ENCODE measurements around the gene RRAGB.

GRCh38 chrX:55777596-55777995 is 60.0 kb downstream of the RRAGB start:
- TF ChIP-seq CTCF (IDR thresholded peaks at IDR 0.05; ENCODE audit: insufficient read depth, low read length) (no peak), POLR2AphosphoS5 (IDR thresholded peaks at IDR 0.05; ENCODE audit: low read depth) (no peak), GABPA (IDR thresholded peaks at IDR 0.05; ENCODE audit: low read depth) (no peak)

Measured in HL-60 (cell line).